Suprapubic skin (tissue), 3 donors: ENCODE measurements around the gene AHSG.

Source experiments
- POLR2AphosphoS5 ChIP-seq, 3 donors: sonication (generic); formaldehyde crosslinking; IDR thresholded peaks; one replicate each; pipeline ENCODE4 v1.6.1; 2017; ENCODE audit warnings: antibody characterized with exemption in 3 of 3
- TF ChIP-seq, protein P1 (sequence below), 2 donors: fragments of 200-600 bp in 1 of 2; fragments of 450-650 bp in 1 of 2; sonication (generic) in 1 of 2; IDR thresholded peaks; one replicate each; pipeline ENCODE4 v1.5.1; 2016 to 2019; ENCODE audit warnings: antibody characterized with exemption in 2 of 2, mild to moderate bottlenecking in 1 of 2, moderate library complexity in 1 of 2

DNA sequence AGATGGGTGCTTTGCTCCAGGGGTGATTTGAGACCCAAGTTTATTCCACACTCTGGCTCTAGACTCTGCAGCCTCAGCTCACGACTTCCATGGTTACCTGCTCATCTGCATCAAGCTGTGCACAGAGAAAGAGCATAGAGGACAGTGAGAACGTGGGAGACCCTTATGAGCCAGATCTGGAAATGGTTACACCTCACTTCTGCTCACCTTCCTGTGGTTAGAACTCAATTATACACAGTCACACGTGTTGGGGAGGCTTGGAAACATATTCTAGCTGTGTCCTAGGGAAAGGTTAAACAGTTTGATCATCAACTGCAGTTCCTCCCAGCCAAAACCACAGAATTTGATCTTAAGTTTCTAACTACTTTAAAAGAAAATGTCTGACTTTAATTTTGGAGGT, 29.2 kb downstream of the AHSG start:
- TF ChIP-seq, protein P1, sequence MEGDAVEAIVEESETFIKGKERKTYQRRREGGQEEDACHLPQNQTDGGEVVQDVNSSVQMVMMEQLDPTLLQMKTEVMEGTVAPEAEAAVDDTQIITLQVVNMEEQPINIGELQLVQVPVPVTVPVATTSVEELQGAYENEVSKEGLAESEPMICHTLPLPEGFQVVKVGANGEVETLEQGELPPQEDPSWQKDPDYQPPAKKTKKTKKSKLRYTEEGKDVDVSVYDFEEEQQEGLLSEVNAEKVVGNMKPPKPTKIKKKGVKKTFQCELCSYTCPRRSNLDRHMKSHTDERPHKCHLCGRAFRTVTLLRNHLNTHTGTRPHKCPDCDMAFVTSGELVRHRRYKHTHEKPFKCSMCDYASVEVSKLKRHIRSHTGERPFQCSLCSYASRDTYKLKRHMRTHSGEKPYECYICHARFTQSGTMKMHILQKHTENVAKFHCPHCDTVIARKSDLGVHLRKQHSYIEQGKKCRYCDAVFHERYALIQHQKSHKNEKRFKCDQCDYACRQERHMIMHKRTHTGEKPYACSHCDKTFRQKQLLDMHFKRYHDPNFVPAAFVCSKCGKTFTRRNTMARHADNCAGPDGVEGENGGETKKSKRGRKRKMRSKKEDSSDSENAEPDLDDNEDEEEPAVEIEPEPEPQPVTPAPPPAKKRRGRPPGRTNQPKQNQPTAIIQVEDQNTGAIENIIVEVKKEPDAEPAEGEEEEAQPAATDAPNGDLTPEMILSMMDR (IDR thresholded peaks at IDR 0.05): no peak
- no peak for TF ChIP-seq POLR2AphosphoS5 (IDR thresholded peaks at IDR 0.05)
